GM12878 (cell line): ENCODE data around the gene ZNF331.

Experiments used
- FOXK2 ChIP-seq: fragments of 450-650 bp; IDR thresholded peaks from 2 replicates; pipeline ENCODE4 v1.6.1; 2017; ENCODE audit warnings: mild to moderate bottlenecking, moderate library complexity
- FOXM1 ChIP-seq: IDR thresholded peaks from 2 replicates; pipeline ENCODE4 v1.6.1; 2012; ENCODE audit warnings: low read depth, mild to moderate bottlenecking, inconsistent platforms, low read length, moderate library complexity
- JUND ChIP-seq: IDR thresholded peaks from 2 replicates; pipeline ENCODE4 v1.6.1; 2012; ENCODE audit warnings: low read depth, mild to moderate bottlenecking, low read length, improper control_type of control experiment, moderate library complexity
- MEF2B ChIP-seq: fragments of 450-650 bp; IDR thresholded peaks from 2 replicates; pipeline ENCODE4 v1.6.1; 2018; ENCODE audit warnings: mild to moderate bottlenecking, moderate library complexity; ENCODE audit not compliant: partially characterized antibody, poor library complexity, severe bottlenecking
- MTA2 ChIP-seq: fragments of 450-650 bp; IDR thresholded peaks from 2 replicates; pipeline ENCODE4 v1.6.1; 2016; ENCODE audit warnings: low read depth, mild to moderate bottlenecking, moderate library complexity
- MXI1 ChIP-seq: fragments of 150-350 bp; IDR thresholded peaks from 2 replicates; pipeline ENCODE4 v1.6.1; 2011; ENCODE audit warnings: low read depth, mild to moderate bottlenecking, inconsistent platforms, low read length, improper control_type of control experiment
- NFYA ChIP-seq: IDR thresholded peaks from 2 replicates; pipeline ENCODE4 v1.6.1; 2011; ENCODE audit warnings: low read depth, mild to moderate bottlenecking, low read length, improper control_type of control experiment, borderline replicate concordance
- POLR2A ChIP-seq: IDR thresholded peaks from 2 replicates; pipeline ENCODE4 v1.6.1; 2011; ENCODE audit warnings: low read depth, mild to moderate bottlenecking, low read length

- TF ChIP-seq MEF2B (no peak), POLR2A (no peak), MTA2 (no peak), FOXM1 (no peak), FOXK2 (no peak), NFYA (no peak), MXI1 (no peak), JUND (no peak)
Measured at GRCh38 chr19:53608381-53608780, 70.4 kb downstream of the ZNF331 start.
